ENCODE measurements around the gene CNN3. TPM values are rescaled to one million over a fixed set of nuclear protein-coding genes. Genes with fewer than 3 reads are reported as not detected.

CNN3 gene
- total and polyA plus RNA-seq, 8 donors = 70.0 to 353 (median 133) TPM

DNA sequence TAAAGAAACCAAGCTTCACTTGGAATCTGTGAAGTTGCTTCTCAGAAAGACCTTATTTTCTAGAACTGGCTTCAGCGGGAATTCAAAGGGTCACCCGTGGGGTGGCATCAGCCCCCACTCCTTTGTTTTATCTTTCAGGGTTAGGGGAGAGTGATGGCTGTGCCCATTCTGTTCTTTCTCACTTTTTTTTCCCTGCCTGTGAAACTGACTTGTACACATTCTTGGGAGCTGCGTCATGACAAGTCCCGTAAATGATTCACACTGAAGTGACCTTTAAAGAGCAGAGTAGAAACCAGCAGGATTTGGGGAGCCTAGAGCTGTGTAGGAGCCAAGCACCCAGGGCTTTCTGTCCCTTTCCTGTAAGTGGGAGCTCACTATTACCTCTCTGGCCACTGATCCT lies 63.0 kb downstream of the CNN3 start:
- TF ChIP-seq EP300 (IDR thresholded peaks at IDR 0.05) (peak; percentile 82), CTCF (IDR thresholded peaks at IDR 0.05) (no peak), POLR2A (IDR thresholded peaks at IDR 0.05) (no peak), POLR2AphosphoS5 (IDR thresholded peaks at IDR 0.05) (peak; percentile 81 to 95 (median 84))
- no peak overlapping the region for H3K4me3 ChIP-seq
- H3K36me3 ChIP-seq = peaks cover 0 to 16% (median 5%) of the 10 kb centered on the region in 4 donors
- peak; percentile 37 to 85 for DNase-seq
- intact Hi-C loops (cut with DNase I; ENCODE audit: low total_unique reads) = loop anchor here (10.0 kb wide), 1 partner anchor 51 kb away; no protein-coding TSS in a partner anchor
- peak overlapping the region; percentile 82 to 90 (median 84) for H3K27ac ChIP-seq
- no peaks in the 10 kb centered on the region for H3K9me3 ChIP-seq
- H3K27me3 ChIP-seq = no peaks in the 10 kb centered on the region
- H3K4me1 ChIP-seq = peaks cover 24 to 58% (median 51%) of the 10 kb centered on the region in 4 donors
- WGBS, 5 donors = 23 to 34% (median 24%) methylated on average over 4 of the region's 4 CpGs

- Histone ChIP-seq H3K4me1 (peaks cover 24 to 58% (median 51%) of the 10 kb centered on the region in 4 donors), H3K27me3 (no peaks in the 10 kb centered on the region), H3K4me3 (no peak overlapping the region), H3K36me3 (peaks cover 0 to 11% (median 3%) of the 10 kb centered on the region in 4 donors), H3K9me3 (no peaks in the 10 kb centered on the region), H3K27ac (peak overlapping the region; percentile 82 to 90 (median 84))
- DNase-seq = peak in 1 of 2 donors; percentile 71
- 2 to 8% (median 3%) methylated on average over 2 of the region's 2 CpGs for WGBS, 5 donors
- intact Hi-C loops (cut with DNase I; ENCODE audit: low total_unique reads) = loop anchor here (10.0 kb wide), 1 partner anchor 51 kb away; no protein-coding TSS in a partner anchor
- TF ChIP-seq POLR2AphosphoS5 (IDR thresholded peaks at IDR 0.05) = peak in 2 of 3 donors; percentile 3 to 15
- no peak for TF ChIP-seq CTCF (IDR thresholded peaks at IDR 0.05)
These were observed 63.5 kb downstream of the CNN3 start for GRCh38 chr1:94863297-94863911.

GRCh38 chr1:94862718-94863117 lies 64.2 kb downstream of the CNN3 start:
- H3K4me3 ChIP-seq = no peak overlapping the region
- 81 to 100% (median 96%) methylated on average over 2 of the region's 2 CpGs for WGBS, 5 donors
- no peak for TF ChIP-seq CTCF (IDR thresholded peaks at IDR 0.05)
- no peak for TF ChIP-seq POLR2AphosphoS5 (IDR thresholded peaks at IDR 0.05)
- H3K36me3 ChIP-seq = peaks cover 0 to 7% (median 3%) of the 10 kb centered on the region in 4 donors
- no peaks in the 10 kb centered on the region for H3K27me3 ChIP-seq
- no peak for DNase-seq
- peaks cover 24 to 58% (median 51%) of the 10 kb centered on the region in 4 donors for H3K4me1 ChIP-seq
- H3K27ac ChIP-seq = peak overlapping the region; percentile 59 to 90 (median 84)
- intact Hi-C loops (cut with DNase I; ENCODE audit: low total_unique reads) = loop anchor here (10.0 kb wide), 1 partner anchor 52 kb away; no protein-coding TSS in a partner anchor
- H3K9me3 ChIP-seq = no peaks in the 10 kb centered on the region

GRCh38 chr1:94859174-94859573 lies 67.7 kb downstream of the CNN3 start:
- no peak for TF ChIP-seq EP300 (IDR thresholded peaks at IDR 0.05)
- no peak for TF ChIP-seq CTCF (IDR thresholded peaks at IDR 0.05)
- WGBS, 5 donors = 53 to 66% (median 61%) methylated on average over 2 of the region's 2 CpGs
- Histone ChIP-seq H3K4me1 (peaks cover 24 to 51% (median 40%) of the 10 kb centered on the region in 4 donors), H3K27ac (peak overlapping the region in 2 of 5 donors; percentile 55 to 84), H3K36me3 (peaks cover 0 to 6% (median 3%) of the 10 kb centered on the region in 4 donors), H3K9me3 (no peaks in the 10 kb centered on the region), H3K4me3 (no peak overlapping the region), H3K27me3 (no peaks in the 10 kb centered on the region)
- intact Hi-C loops (cut with DNase I; ENCODE audit: low total_unique reads) = no loop called here
- DNase-seq = no peak
